Activated T-cell treated with anti-CD3 and anti-CD28 coated beads, Interleukin-2, amount 50 U/mL, for 24 hours (primary cell): ENCODE results near the gene RHOU.

ENCODE experiments used
- DNase-seq: peaks from one replicate; pipeline ENCODE4 v3.0.0-alpha.2; 2020
- H3K27ac Mint-ChIP-seq: 2 replicates; pipeline ENCODE4 v1.8.0; 2020; ENCODE audit warnings: mild to moderate bottlenecking, mixed read lengths
- H3K27me3 Mint-ChIP-seq: 2 replicates; pipeline ENCODE4 v1.8.0; 2020; ENCODE audit warnings: mixed read lengths
- H3K36me3 Mint-ChIP-seq: 2 replicates; pipeline ENCODE4 v1.8.0; 2020; ENCODE audit warnings: low read depth, mixed read lengths
- H3K4me1 Mint-ChIP-seq: 2 replicates; pipeline ENCODE4 v1.8.0; 2020; ENCODE audit warnings: low read depth, mixed read lengths
- H3K4me3 Mint-ChIP-seq: 2 replicates; pipeline ENCODE4 v1.8.0; 2020; ENCODE audit warnings: mild to moderate bottlenecking, moderate library complexity, mixed read lengths
- H3K9me3 Mint-ChIP-seq: 2 replicates; pipeline ENCODE4 v1.8.0; 2020; ENCODE audit warnings: mixed read lengths

Gene RHOU

GRCh38 chr1:228723921-228724320 is 11.4 kb upstream of the RHOU start:
- no peaks in the 10 kb centered on the region for H3K36me3 Mint-ChIP-seq
- H3K27ac Mint-ChIP-seq = no peak overlapping the region
- no peak for DNase-seq
- no peak overlapping the region for H3K4me3 Mint-ChIP-seq
- H3K4me1 Mint-ChIP-seq = no peaks in the 10 kb centered on the region
- H3K27me3 Mint-ChIP-seq = peaks cover 4% of the 10 kb centered on the region
- H3K9me3 Mint-ChIP-seq = no peaks in the 10 kb centered on the region

DNA sequence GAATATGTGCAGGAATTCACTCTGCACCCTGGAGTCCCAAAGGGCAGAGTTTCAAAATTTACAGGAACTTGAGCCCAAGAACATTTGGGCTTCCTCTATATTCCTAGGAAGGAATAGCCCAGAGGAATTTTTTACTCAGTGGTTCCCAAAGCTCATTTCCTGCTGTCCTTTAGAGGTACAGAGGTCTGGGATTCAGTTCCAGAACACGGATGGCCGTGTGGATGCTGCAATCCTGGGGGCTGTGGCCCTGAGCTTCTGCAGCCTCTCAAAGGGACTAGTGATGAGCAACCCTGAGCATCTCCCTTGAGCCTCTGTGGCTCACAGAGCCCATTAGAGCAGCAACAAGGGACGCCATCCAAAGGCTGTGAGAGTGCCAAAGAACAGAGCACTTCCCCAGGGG is 10.1 kb upstream of the RHOU start:
- no peak overlapping the region for H3K27ac Mint-ChIP-seq
- H3K9me3 Mint-ChIP-seq = no peaks in the 10 kb centered on the region
- DNase-seq = no peak
- H3K4me1 Mint-ChIP-seq = no peaks in the 10 kb centered on the region
- H3K36me3 Mint-ChIP-seq = no peaks in the 10 kb centered on the region
- H3K4me3 Mint-ChIP-seq = no peak overlapping the region
- H3K27me3 Mint-ChIP-seq = peaks cover 9% of the 10 kb centered on the region

- peaks cover 13% of the 10 kb centered on the region for H3K27me3 Mint-ChIP-seq
- H3K4me1 Mint-ChIP-seq = no peaks in the 10 kb centered on the region
- H3K9me3 Mint-ChIP-seq = no peaks in the 10 kb centered on the region
- DNase-seq = no peak
- H3K27ac Mint-ChIP-seq = no peak overlapping the region
- H3K36me3 Mint-ChIP-seq = no peaks in the 10 kb centered on the region
- no peak overlapping the region for H3K4me3 Mint-ChIP-seq
Observed at GRCh38 chr1:228727681-228728171, 7.6 kb upstream of the RHOU start.

DNA sequence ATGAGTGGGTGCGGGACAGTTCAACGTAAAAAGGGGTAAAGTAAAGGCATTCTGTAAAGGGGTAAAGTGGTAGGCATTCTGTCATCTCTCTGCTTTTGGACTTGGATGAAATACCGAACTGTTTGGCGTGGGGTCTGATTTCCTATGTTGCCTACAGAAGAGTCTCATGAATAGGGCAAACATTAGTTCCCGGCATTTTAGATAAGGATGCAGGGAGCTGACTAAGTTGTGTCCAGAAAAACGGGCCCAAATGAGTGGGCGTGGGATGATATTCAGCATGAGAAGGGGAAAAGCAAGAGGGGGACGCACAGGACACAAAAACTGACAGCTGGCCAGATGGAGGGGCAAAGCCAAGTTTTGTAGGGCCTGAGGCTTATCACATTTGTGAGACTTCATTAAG is 2.9 kb upstream of the RHOU start:
- no peaks in the 10 kb centered on the region for H3K36me3 Mint-ChIP-seq
- DNase-seq = no peak
- no peak overlapping the region for H3K4me3 Mint-ChIP-seq
- peaks cover 18% of the 10 kb centered on the region for H3K4me1 Mint-ChIP-seq
- peaks cover 22% of the 10 kb centered on the region for H3K27me3 Mint-ChIP-seq
- no peak overlapping the region for H3K27ac Mint-ChIP-seq
- H3K9me3 Mint-ChIP-seq = no peaks in the 10 kb centered on the region

- no peak for DNase-seq
- peaks cover 17% of the 10 kb centered on the region for H3K27me3 Mint-ChIP-seq
- H3K4me3 Mint-ChIP-seq = no peak overlapping the region
- no peaks in the 10 kb centered on the region for H3K36me3 Mint-ChIP-seq
- no peaks in the 10 kb centered on the region for H3K9me3 Mint-ChIP-seq
- peaks cover 21% of the 10 kb centered on the region for H3K4me1 Mint-ChIP-seq
- no peak overlapping the region for H3K27ac Mint-ChIP-seq
Observed at GRCh38 chr1:228733576-228733975, 1.7 kb upstream of the RHOU start.

- Mint-ChIP-seq H3K27me3 (peaks cover 9% of the 10 kb centered on the region), H3K4me3 (peak overlapping the region; percentile 79), H3K36me3 (no peaks in the 10 kb centered on the region), H3K9me3 (no peaks in the 10 kb centered on the region), H3K4me1 (peaks cover 21% of the 10 kb centered on the region), H3K27ac (peak overlapping the region; percentile 58)
- DNase-seq = peak; percentile 55
Observed at GRCh38 chr1:228735871-228736586, 750 bp downstream of the RHOU start.

GRCh38 chr1:228736844-228737445 is 1.7 kb downstream of the RHOU start:
- Mint-ChIP-seq H3K36me3 (no peaks in the 10 kb centered on the region), H3K27ac (no peak overlapping the region), H3K9me3 (no peaks in the 10 kb centered on the region), H3K27me3 (peaks cover 9% of the 10 kb centered on the region), H3K4me3 (peak overlapping the region; percentile 79), H3K4me1 (peaks cover 21% of the 10 kb centered on the region)
- DNase-seq = no peak

- no peak for DNase-seq
- Mint-ChIP-seq H3K9me3 (no peaks in the 10 kb centered on the region), H3K4me3 (peak overlapping the region; percentile 36), H3K27ac (no peak overlapping the region), H3K4me1 (peaks cover 21% of the 10 kb centered on the region), H3K36me3 (no peaks in the 10 kb centered on the region), H3K27me3 (peaks cover 9% of the 10 kb centered on the region)
Observed at GRCh38 chr1:228737601-228738041, 2.3 kb downstream of the RHOU start.

DNA sequence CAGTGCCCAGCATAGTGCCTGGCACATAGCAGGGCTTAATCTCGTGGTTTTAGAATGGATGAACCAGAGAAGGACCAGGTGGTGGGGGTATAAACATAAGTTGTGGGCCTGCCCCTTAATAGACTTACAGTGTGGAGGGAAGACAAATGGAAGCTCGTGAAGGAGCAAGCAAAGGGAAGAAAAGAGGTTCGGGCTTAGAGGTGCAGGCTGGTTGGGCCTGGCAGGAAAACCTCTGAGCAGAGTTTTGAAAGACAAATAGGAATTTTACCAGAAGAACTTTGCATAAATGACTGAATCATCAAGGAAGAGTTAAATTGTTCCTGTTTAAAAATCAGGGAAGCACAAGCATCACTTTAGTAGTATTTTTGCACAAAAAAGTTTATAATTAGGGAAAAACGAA is 4.5 kb downstream of the RHOU start:
- no peak overlapping the region for H3K4me3 Mint-ChIP-seq
- peaks cover 3% of the 10 kb centered on the region for H3K27me3 Mint-ChIP-seq
- no peaks in the 10 kb centered on the region for H3K36me3 Mint-ChIP-seq
- no peak for DNase-seq
- H3K27ac Mint-ChIP-seq = no peak overlapping the region
- peaks cover 16% of the 10 kb centered on the region for H3K4me1 Mint-ChIP-seq
- H3K9me3 Mint-ChIP-seq = no peaks in the 10 kb centered on the region

DNA sequence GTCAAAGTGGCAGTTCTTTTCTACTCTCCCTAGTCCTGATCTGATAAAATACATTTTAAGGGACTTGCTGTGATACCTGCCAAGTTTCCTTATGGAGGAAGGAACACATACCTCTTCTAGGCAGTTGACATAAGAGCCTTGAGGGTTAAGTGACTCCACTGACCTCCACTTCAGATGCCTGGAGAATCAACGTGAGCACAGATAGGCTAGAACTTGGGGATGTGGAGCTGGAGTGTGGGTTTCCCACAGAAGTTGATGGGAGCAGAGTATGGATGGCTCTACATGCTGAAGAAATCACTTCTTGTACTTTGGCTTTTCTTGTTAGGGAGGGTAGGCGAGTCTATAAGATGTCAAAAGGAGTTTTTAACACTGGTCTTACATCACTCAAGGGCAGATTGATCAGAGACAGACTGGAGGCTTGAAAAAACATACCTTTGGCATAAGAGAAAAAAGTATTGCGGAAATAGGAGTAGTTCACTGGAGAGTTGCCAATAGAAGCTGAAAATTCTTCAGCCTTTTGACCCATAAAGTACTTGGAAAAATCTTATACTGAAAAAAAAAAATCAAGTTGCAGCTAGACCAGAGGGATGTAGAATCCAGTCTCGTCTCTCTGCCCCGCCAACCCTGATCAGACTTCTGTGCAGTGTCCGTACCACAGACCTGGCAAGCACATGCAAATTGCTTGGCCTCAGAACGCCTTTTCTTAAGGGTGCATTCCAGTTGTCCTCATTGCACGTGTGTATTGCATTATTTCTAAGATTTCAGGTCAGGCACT is 5.5 kb downstream of the RHOU start:
- Mint-ChIP-seq H3K27ac (no peak overlapping the region), H3K4me3 (no peak overlapping the region), H3K36me3 (no peaks in the 10 kb centered on the region), H3K4me1 (peaks cover 16% of the 10 kb centered on the region), H3K27me3 (peaks cover 3% of the 10 kb centered on the region), H3K9me3 (no peaks in the 10 kb centered on the region)
- no peak for DNase-seq

DNA sequence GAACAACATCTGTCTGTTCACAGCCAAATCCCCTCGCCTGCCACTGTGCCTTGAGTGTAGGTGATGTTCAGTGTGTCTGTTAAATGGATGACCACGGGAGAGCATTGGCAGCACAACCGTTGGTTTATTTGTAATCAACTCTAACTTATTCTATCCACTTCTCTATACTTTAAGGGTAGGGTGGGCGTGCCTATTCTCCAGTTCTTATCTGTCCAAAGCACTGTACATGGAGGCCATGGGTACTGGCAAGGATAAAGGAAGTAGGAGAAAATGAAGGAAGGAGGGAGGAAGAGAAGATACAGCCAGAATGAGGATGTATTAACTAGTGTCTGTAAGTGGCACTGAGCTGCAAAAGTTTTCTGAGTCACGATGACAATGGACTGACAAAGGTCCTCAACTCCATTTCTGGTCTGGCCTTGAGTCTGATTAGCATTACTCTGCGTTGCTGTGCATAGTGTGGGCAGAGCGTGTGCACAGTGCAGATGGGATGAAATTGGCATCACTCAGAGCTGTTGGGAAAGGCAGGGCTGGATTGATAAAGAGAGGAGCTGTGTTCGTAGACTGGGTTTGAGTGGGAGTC is 7.1 kb downstream of the RHOU start:
- H3K27ac Mint-ChIP-seq = no peak overlapping the region
- no peaks in the 10 kb centered on the region for H3K9me3 Mint-ChIP-seq

DNA sequence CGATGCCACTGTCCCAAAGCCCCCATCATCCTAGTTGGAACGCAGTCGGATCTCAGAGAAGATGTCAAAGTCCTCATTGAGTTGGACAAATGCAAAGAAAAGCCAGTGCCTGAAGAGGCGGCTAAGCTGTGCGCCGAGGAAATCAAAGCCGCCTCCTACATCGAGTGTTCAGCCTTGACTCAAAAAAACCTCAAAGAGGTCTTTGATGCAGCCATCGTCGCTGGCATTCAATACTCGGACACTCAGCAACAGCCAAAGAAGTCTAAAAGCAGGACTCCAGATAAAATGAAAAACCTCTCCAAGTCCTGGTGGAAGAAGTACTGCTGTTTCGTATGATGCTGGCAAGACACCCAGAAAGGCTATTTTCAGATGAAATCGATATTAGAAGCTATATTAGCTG is 8.1 kb downstream of the RHOU start:
- H3K4me3 Mint-ChIP-seq = no peak overlapping the region
- peaks cover 5% of the 10 kb centered on the region for H3K4me1 Mint-ChIP-seq
- no peaks in the 10 kb centered on the region for H3K9me3 Mint-ChIP-seq

More for the DNA sequence above, 7.1 kb downstream of the RHOU start:
- Mint-ChIP-seq H3K4me1 (peaks cover 3% of the 10 kb centered on the region), H3K27me3 (no peaks in the 10 kb centered on the region), H3K4me3 (no peak overlapping the region), H3K36me3 (no peaks in the 10 kb centered on the region)
- DNase-seq = no peak

GRCh38 chr1:228744356-228744755 is 9.1 kb downstream of the RHOU start:
- no peak overlapping the region for H3K4me3 Mint-ChIP-seq

More for the DNA sequence above, 8.1 kb downstream of the RHOU start:
- no peaks in the 10 kb centered on the region for H3K27me3 Mint-ChIP-seq
- H3K27ac Mint-ChIP-seq = no peak overlapping the region
- no peaks in the 10 kb centered on the region for H3K36me3 Mint-ChIP-seq
- no peak for DNase-seq

GRCh38 chr1:228744918-228745317 is 9.6 kb downstream of the RHOU start:
- H3K4me3 Mint-ChIP-seq = no peak overlapping the region
- H3K27me3 Mint-ChIP-seq = no peaks in the 10 kb centered on the region
- no peak for DNase-seq
- no peaks in the 10 kb centered on the region for H3K36me3 Mint-ChIP-seq
- peaks cover 10% of the 10 kb centered on the region for H3K4me1 Mint-ChIP-seq
- H3K9me3 Mint-ChIP-seq = no peaks in the 10 kb centered on the region
- no peak overlapping the region for H3K27ac Mint-ChIP-seq

More at GRCh38 chr1:228744356-228744755, 9.1 kb downstream of the RHOU start:
- peaks cover 10% of the 10 kb centered on the region for H3K4me1 Mint-ChIP-seq
- no peaks in the 10 kb centered on the region for H3K9me3 Mint-ChIP-seq
- no peaks in the 10 kb centered on the region for H3K36me3 Mint-ChIP-seq
- no peaks in the 10 kb centered on the region for H3K27me3 Mint-ChIP-seq
- no peak for DNase-seq
- H3K27ac Mint-ChIP-seq = no peak overlapping the region
